Breast epithelium (tissue), 3 donors: ENCODE data around the gene TARBP1.

Experiments
- CTCF ChIP-seq, 3 donors: fragments of 450-650 bp; IDR thresholded peaks; one replicate each; pipeline ENCODE4 v1.5.1; 2016 to 2017; ENCODE audit warnings: antibody characterized with exemption in 3 of 3, mild to moderate bottlenecking in 3 of 3, moderate library complexity in 3 of 3
- POLR2AphosphoS5 ChIP-seq, 3 donors: sonication (generic); formaldehyde crosslinking; IDR thresholded peaks; one replicate each; pipeline ENCODE4 v1.6.1; 2017; ENCODE audit warnings: antibody characterized with exemption in 3 of 3

- no peak for TF ChIP-seq POLR2AphosphoS5 (IDR thresholded peaks at IDR 0.05)
- TF ChIP-seq CTCF (IDR thresholded peaks at IDR 0.05), result no peak
Measured at GRCh38 chr1:234355782-234356510, 123.0 kb downstream of the TARBP1 start.
